GM12878 (cell line): ENCODE results near the gene P3H2. TPM values are rescaled to one million over a fixed set of nuclear protein-coding genes. Genes with fewer than 3 reads are reported as not detected.

Experiments used
- ATAC-seq: fragments of 200-7000 bp; cut with Tn5 transposase; 3 replicates; pipeline ENCODE4 v1.9.1; 2020; ENCODE audit warnings: mild to moderate bottlenecking, moderate library complexity
- BruUV-seq: library from RNA; stranded (reverse); fragments of 400-500 nt; replicated peaks from 2 replicates; lab custom pipeline; 2021; lab: Mats Ljungman, UMichigan
- CTCF ChIA-PET: fragments of 300-600 bp; sonication (Branson Sonifier 250); formaldehyde crosslinking; extraction: SDS; loops from one replicate; lab custom pipeline; 2021; ENCODE audit warnings: inconsistent platforms; lab: Yijun Ruan, JAX
- POLR2A ChIA-PET: fragments of 350-600 bp; formaldehyde crosslinking; extraction: SDS; loops from one replicate; lab custom pipeline; 2021; ENCODE audit warnings: inconsistent platforms; lab: Charles Lee
- RAD21 ChIA-PET: fragments of 300-600 bp; sonication (Branson Sonifier 250); formaldehyde crosslinking; loops from one replicate; lab custom pipeline; 2023; ENCODE audit warnings: antibody characterized with exemption; ENCODE audit not compliant: unreplicated experiment; lab: Charles Lee
- SMC1A ChIA-PET: fragments of 300-600 bp; sonication (Branson Sonifier 250); formaldehyde crosslinking; loops from one replicate; lab custom pipeline; 2023; ENCODE audit not compliant: unreplicated experiment, uncharacterized antibody; lab: Charles Lee
- DNase-seq: peaks from one replicate; pipeline ENCODE4 v3.0.0-alpha.2; 2011; ENCODE audit warnings: low read depth, low spot score
- FAIRE-seq: peaks from 3 replicates; lab custom pipeline; 2011; peaks lifted over from hg19 to GRCh38; lab: Jason Lieb, UNC
- H2AFZ ChIP-seq: 2 replicates; pipeline ENCODE4 v1.6.0; 2011; ENCODE audit warnings: low read depth, low read length, control low read depth; ENCODE audit not compliant: control insufficient read depth
- H3K27ac ChIP-seq: 2 replicates; pipeline ENCODE4 v1.5.1; 2011; ENCODE audit warnings: control low read depth; ENCODE audit not compliant: control insufficient read depth, insufficient read depth
- H3K27me3 ChIP-seq, 2 experiments: replicated peaks in 1 of 2; 2 replicates each; pipeline versions ENCODE4 v1.6.0 to v1.6.1; 2011; ENCODE audit warnings: low read length in 1 of 2; ENCODE audit not compliant: control insufficient read depth in 2 of 2, insufficient read depth in 2 of 2
- H3K36me3 ChIP-seq, 2 experiments: 2 replicates each; pipeline ENCODE4 v1.5.1; 2011; ENCODE audit warnings: low read length in 1 of 2; ENCODE audit not compliant: control insufficient read depth in 2 of 2, insufficient read depth in 2 of 2
- H3K4me1 ChIP-seq: 2 replicates; pipeline ENCODE4 v1.6.1; 2011; ENCODE audit warnings: mild to moderate bottlenecking, low read length, moderate library complexity, mixed read lengths; ENCODE audit not compliant: control insufficient read depth, insufficient read depth
- H3K4me2 ChIP-seq: 2 replicates; pipeline ENCODE4 v1.6.0; 2011; ENCODE audit warnings: control low read depth; ENCODE audit not compliant: control insufficient read depth, insufficient read depth
- H3K4me3 ChIP-seq: fragments of 200-600 bp; sonication (generic); 2 replicates; pipeline ENCODE4 v1.5.1; 2016
- H3K79me2 ChIP-seq: 2 replicates; pipeline ENCODE4 v1.6.0; 2011; ENCODE audit warnings: low read length; ENCODE audit not compliant: control insufficient read depth, insufficient read depth
- H3K9ac ChIP-seq: 2 replicates; pipeline ENCODE4 v1.8.0; 2011; ENCODE audit warnings: low read length, control low read depth, mixed read lengths; ENCODE audit not compliant: control insufficient read depth, insufficient read depth
- H3K9me3 ChIP-seq: replicated peaks from 3 replicates; pipeline ENCODE4 v1.5.1; 2011; ENCODE audit warnings: mild to moderate bottlenecking, low read length; ENCODE audit not compliant: control insufficient read depth, insufficient read depth
- H4K20me1 ChIP-seq: 2 replicates; pipeline ENCODE4 v1.6.0; 2011; ENCODE audit not compliant: control insufficient read depth, insufficient read depth
- EED ChIP-seq: sonication (generic); IDR thresholded peaks from 2 replicates; pipeline ENCODE4 v1.6.1; 2016; ENCODE audit warnings: antibody characterized with exemption, low read depth
- IKZF2 ChIP-seq, 2 experiments: fragments of 450-650 bp; IDR thresholded peaks; 2 replicates each; pipeline ENCODE4 v1.6.1; 2017; ENCODE audit warnings: mild to moderate bottlenecking in 2 of 2, moderate library complexity in 2 of 2
- IRF4 ChIP-seq: IDR thresholded peaks from 2 replicates; pipeline ENCODE4 v1.6.1; 2011; ENCODE audit warnings: low read depth, low read length
- POLR2AphosphoS5 ChIP-seq: IDR thresholded peaks from 2 replicates; pipeline ENCODE4 v1.6.1; 2011; ENCODE audit warnings: mild to moderate bottlenecking, low read length, inconsistent platforms
- RBBP5 ChIP-seq: fragments of 200-600 bp; sonication (generic); conservative IDR thresholded peaks from 2 replicates; pipeline ENCODE4 v1.6.1; 2016
- RELB ChIP-seq: fragments of 450-650 bp; IDR thresholded peaks from 2 replicates; pipeline ENCODE4 v1.6.1; 2017; ENCODE audit warnings: low read depth, mild to moderate bottlenecking, moderate library complexity
- SPI1 ChIP-seq: IDR thresholded peaks from 2 replicates; pipeline ENCODE4 v1.6.1; 2011; ENCODE audit warnings: low read depth, mild to moderate bottlenecking, low read length, moderate library complexity, borderline replicate concordance; ENCODE audit not compliant: insufficient read depth
- STAT3 ChIP-seq: IDR thresholded peaks from 2 replicates; pipeline ENCODE4 v1.6.1; 2011; ENCODE audit warnings: low read depth, low read length, improper control_type of control experiment
- ZBTB40 ChIP-seq: fragments of 450-650 bp; IDR thresholded peaks from 2 replicates; pipeline ENCODE4 v1.6.1; 2016; ENCODE audit warnings: mild to moderate bottlenecking, moderate library complexity, borderline replicate concordance
- ZNF207 ChIP-seq: fragments of 450-650 bp; IDR thresholded peaks from 2 replicates; pipeline ENCODE4 v1.6.1; 2014; ENCODE audit warnings: antibody characterized with exemption, mild to moderate bottlenecking, borderline replicate concordance
- WGBS: methylation state at CpG from one replicate; pipeline ENCODE4 v1.1.6; 2016; ENCODE audit warnings: low lambda C conversion rate; ENCODE audit not compliant: insufficient replicate concordance, insufficient coverage; ENCODE audit errors: missing lambda C conversion rate; 5-methylcytosine and 5-hydroxymethylcytosine counted together
- in situ Hi-C: fragments of 300-500 bp; cut with MboI; formaldehyde crosslinking; loops from 9 replicates; pipeline ENCODE4 v1.14.3; 2018; ENCODE audit warnings: mixed read lengths
- intact Hi-C: fragments of 100-400 bp; cut with micrococcal nuclease; formaldehyde crosslinking; loops from one replicate; pipeline ENCODE4 v1.14.2; 2022; ENCODE audit not compliant: unreplicated experiment
- polyA plus RNA-seq, 11 experiments: library from polyadenylated mRNA; depleted of rRNA in 4 of 11; unstranded in 6 of 11; stranded (reverse) in 5 of 11; fragments of >200 nt; fragmentation: Nextera tagmentation in 4 of 11; fragmentation: Illumina TruSeq in 1 of 11; extraction: Ambion mirVana in 4 of 11; extraction: Trizol in 1 of 11; gene quantifications; 1 replicate in 1 of 11; 2 replicates in 10 of 11; pipeline versions ENCODE4 v1.2.1 to v1.2.3, GENCODE V29; 2011 to 2016; ENCODE audit warnings: inconsistent platforms in 2 of 11, missing spikeins in 2 of 11, low read depth in 1 of 11
- total RNA-seq, 4 experiments: library from RNA; depleted of rRNA in 3 of 4; stranded (reverse); fragments of >200 nt in 3 of 4; fragmentation: Illumina TruSeq in 1 of 4; extraction: Trizol in 1 of 4; gene quantifications; 2 replicates each; pipeline versions ENCODE4 v1.2.1 to v1.2.3, GENCODE V29; 2013 to 2021
- TF ChIP-seq, protein P1 (sequence below): fragments of 450-650 bp; IDR thresholded peaks from 2 replicates; pipeline ENCODE4 v1.6.1; 2016; ENCODE audit warnings: mild to moderate bottlenecking

Gene P3H2
- total and polyA plus RNA-seq, 10 of the 15 experiments (the other 5 are each of a cell fraction or from before 2014, with no cell fraction given), result 27.0 to 97.6 (median 83.2) TPM

DNA sequence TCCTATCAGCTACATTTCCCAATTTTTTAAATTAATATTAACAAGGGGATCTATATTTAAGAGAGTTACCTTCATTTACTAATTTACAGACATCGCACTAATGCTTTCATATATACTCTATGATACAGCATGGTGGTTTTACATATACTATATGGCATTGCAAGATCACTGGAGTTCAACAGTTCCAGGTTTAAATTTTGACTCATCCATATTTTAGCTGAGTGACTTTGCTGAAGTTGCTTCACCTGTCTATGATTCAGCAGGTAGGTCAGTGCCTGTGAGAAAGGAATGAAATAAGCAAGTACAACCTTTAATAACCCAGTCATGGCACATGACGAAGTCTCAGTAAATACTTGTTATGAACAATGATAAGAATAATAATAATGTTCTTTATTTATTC lies 211.1 kb downstream of the P3H2 start:
- no peak for ATAC-seq
- WGBS, result 27% methylated on average over 2 of the region's 2 CpGs
- Histone ChIP-seq H3K9ac (no peak overlapping the region), H3K4me3 (no peak overlapping the region), H3K79me2 (no peaks in the 10 kb centered on the region), H2AFZ (no peak overlapping the region), H3K27me3 (no peaks in the 10 kb centered on the region)
- SMC1A ChIA-PET, result no interaction called here
- intact Hi-C loops, result no loop called here
- no peak for TF ChIP-seq RELB
- TF ChIP-seq STAT3, result no peak
- no peak for TF ChIP-seq ZNF207
- no peak for TF ChIP-seq EED
- TF ChIP-seq, protein P1, sequence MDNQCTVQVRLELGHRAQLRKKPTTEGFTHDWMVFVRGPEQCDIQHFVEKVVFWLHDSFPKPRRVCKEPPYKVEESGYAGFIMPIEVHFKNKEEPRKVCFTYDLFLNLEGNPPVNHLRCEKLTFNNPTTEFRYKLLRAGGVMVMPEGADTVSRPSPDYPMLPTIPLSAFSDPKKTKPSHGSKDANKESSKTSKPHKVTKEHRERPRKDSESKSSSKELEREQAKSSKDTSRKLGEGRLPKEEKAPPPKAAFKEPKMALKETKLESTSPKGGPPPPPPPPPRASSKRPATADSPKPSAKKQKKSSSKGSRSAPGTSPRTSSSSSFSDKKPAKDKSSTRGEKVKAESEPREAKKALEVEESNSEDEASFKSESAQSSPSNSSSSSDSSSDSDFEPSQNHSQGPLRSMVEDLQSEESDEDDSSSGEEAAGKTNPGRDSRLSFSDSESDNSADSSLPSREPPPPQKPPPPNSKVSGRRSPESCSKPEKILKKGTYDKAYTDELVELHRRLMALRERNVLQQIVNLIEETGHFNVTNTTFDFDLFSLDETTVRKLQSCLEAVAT, result no peak
- no peak for TF ChIP-seq IRF4
- TF ChIP-seq RBBP5, result no peak
- no peak for TF ChIP-seq ZBTB40
- no peak for TF ChIP-seq IKZF2 (IDR thresholded peaks at IDR 0.05)
- no peak for TF ChIP-seq POLR2AphosphoS5
- no peak for TF ChIP-seq SPI1
- TF ChIP-seq, all 136 proteins: peak for 0
- ChIA-PET RAD21 (no interaction called here), CTCF (no interaction called here), POLR2A (no interaction called here)
- H3K9me3 ChIP-seq, result no peaks in the 10 kb centered on the region
- BruUV-seq, result no TSS peak
- no peaks in the 10 kb centered on the region for H3K4me1 ChIP-seq
- no peaks in the 10 kb centered on the region for H4K20me1 ChIP-seq
- H3K4me2 ChIP-seq, result no peak overlapping the region
- H3K36me3 ChIP-seq, result no peaks in the 10 kb centered on the region
- no peak overlapping the region for H3K27ac ChIP-seq
- in situ Hi-C loops, result no loop called here
- DNase-seq, result no peak
- FAIRE-seq, result no peak
